Measurements from ENCODE around the gene OR6V1.
"Not testable (repeated sequence)": the region's sequence is repeated elsewhere in the genome, so short reads cannot be mapped to it uniquely, and the experiment has no call there.

OR6V1 gene

DNA sequence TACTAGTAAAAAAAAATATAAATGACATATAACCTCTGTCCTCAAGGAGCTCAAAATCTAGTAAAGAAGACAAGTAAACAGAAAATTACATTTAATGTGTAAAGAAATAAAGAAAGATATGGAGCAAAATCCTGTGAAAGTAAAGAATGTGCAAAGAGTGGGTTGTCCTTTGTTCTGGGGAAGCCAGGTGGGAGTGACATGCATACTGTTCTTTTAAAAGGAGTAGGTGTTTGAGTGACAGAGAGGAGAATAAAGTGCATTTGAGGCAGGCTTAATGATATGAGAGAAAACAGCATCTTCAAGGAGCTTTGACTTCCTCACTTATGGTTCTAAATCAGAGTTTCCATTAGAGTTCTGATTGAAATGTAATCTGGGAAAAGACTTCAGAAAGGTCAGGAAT lies 22.0 kb downstream of the OR6V1 start:
- Histone ChIP-seq H3K36me3 (ENCODE audit: control insufficient read depth, insufficient read depth, low read length) (no peaks in the 10 kb centered on the region), H3K4me3 (replicated peaks; ENCODE audit: low read depth, low read length) (no peak overlapping the region), H3K27me3 (replicated peaks; ENCODE audit: control insufficient read depth, insufficient read depth, low read length) (no peaks in the 10 kb centered on the region; the same call in none of the 2 replicates)
- TF ChIP-seq, protein P1, sequence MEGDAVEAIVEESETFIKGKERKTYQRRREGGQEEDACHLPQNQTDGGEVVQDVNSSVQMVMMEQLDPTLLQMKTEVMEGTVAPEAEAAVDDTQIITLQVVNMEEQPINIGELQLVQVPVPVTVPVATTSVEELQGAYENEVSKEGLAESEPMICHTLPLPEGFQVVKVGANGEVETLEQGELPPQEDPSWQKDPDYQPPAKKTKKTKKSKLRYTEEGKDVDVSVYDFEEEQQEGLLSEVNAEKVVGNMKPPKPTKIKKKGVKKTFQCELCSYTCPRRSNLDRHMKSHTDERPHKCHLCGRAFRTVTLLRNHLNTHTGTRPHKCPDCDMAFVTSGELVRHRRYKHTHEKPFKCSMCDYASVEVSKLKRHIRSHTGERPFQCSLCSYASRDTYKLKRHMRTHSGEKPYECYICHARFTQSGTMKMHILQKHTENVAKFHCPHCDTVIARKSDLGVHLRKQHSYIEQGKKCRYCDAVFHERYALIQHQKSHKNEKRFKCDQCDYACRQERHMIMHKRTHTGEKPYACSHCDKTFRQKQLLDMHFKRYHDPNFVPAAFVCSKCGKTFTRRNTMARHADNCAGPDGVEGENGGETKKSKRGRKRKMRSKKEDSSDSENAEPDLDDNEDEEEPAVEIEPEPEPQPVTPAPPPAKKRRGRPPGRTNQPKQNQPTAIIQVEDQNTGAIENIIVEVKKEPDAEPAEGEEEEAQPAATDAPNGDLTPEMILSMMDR (IDR thresholded peaks at IDR 0.05; ENCODE audit: insufficient read depth, low read length, poor library complexity, severe bottlenecking), result no peak
- DNase-seq (ENCODE audit: extremely low read depth, insufficient read length), result no peak

- Histone ChIP-seq H3K27me3 (replicated peaks; ENCODE audit: control insufficient read depth, insufficient read depth, low read length) (no peaks in the 10 kb centered on the region), H3K36me3 (ENCODE audit: control insufficient read depth, insufficient read depth, low read length) (no peaks in the 10 kb centered on the region), H3K4me3 (replicated peaks; ENCODE audit: low read depth, low read length) (no peak overlapping the region)
- TF ChIP-seq, protein P1 (IDR thresholded peaks at IDR 0.05; ENCODE audit: insufficient read depth, low read length, poor library complexity, severe bottlenecking), result no peak
- peak; percentile 3 for DNase-seq (ENCODE audit: extremely low read depth, insufficient read length)
Observed at GRCh38 chr7:143085109-143085508, 33.0 kb downstream of the OR6V1 start.

- not testable (repeated sequence) for H3K27me3 ChIP-seq (replicated peaks; ENCODE audit: control insufficient read depth, insufficient read depth, low read length); H3K36me3 ChIP-seq (ENCODE audit: control insufficient read depth, insufficient read depth, low read length); DNase-seq (ENCODE audit: extremely low read depth, insufficient read length); H3K4me3 ChIP-seq (replicated peaks; ENCODE audit: low read depth, low read length)
Observed at GRCh38 chr7:143085610-143086009, 33.5 kb downstream of the OR6V1 start.

DNA sequence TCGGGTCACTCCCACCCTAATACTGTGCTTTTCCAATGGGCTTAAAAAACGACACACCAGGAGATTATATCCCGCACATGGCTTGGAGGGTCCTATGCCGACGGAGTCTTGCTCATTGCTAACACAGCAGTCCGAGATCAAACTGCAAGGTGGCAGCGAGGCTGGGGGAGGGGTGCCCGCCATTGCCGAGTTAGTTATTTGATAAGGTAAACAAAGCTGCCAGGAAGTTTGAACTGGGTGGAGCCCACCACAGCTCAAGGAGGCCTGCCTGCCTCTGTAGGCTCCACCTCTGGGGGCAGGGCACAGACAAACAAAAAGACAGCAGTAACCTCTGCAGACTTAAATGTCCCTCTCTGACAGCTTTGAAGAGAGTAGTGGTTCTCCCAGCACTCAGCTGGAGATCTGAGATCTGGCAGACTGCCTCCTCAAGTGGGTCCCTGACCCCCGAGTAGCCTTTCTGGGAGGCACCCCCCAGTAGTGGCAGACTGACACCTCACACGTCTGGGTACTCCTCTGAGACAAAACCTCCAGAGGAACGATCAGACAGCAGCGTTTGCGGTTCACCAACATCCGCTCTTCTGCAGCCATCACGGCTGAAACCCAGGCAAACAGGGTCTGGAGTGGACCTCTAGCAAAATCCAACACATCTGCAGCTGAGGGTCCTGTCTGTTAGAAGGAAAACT lies 36.5 kb downstream of the OR6V1 start:
- H3K36me3 ChIP-seq (ENCODE audit: control insufficient read depth, insufficient read depth, low read length); H3K27me3 ChIP-seq (replicated peaks; ENCODE audit: control insufficient read depth, insufficient read depth, low read length); DNase-seq (ENCODE audit: extremely low read depth, insufficient read length); H3K4me3 ChIP-seq (replicated peaks; ENCODE audit: low read depth, low read length): not testable (repeated sequence)

DNA sequence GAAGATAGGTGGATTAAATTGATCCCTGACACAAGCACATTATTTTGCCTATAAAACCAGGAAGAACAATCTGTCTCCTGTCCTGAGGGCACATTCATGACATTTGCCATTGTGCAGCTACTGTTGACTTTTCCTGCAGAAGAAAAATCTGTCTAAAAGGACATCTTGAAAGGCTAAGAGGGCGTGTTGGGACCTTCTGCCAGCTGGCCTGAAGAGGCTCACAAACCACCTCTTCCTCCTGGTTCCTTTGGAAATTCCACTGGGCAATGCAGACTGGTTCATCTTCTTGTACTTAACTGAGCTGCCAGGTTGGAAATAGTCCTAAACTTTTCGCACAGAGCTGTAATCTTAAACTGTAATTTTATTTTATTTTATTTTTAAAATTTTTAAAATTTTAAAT lies 44.0 kb downstream of the OR6V1 start:
- Histone ChIP-seq H3K4me3 (replicated peaks; ENCODE audit: low read depth, low read length) (no peak overlapping the region), H3K36me3 (ENCODE audit: control insufficient read depth, insufficient read depth, low read length) (no peaks in the 10 kb centered on the region), H3K27me3 (replicated peaks; ENCODE audit: control insufficient read depth, insufficient read depth, low read length) (no peaks in the 10 kb centered on the region)
- DNase-seq (ENCODE audit: extremely low read depth, insufficient read length), result no peak
- TF ChIP-seq, protein P1 (IDR thresholded peaks at IDR 0.05; ENCODE audit: insufficient read depth, low read length, poor library complexity, severe bottlenecking), result no peak

DNA sequence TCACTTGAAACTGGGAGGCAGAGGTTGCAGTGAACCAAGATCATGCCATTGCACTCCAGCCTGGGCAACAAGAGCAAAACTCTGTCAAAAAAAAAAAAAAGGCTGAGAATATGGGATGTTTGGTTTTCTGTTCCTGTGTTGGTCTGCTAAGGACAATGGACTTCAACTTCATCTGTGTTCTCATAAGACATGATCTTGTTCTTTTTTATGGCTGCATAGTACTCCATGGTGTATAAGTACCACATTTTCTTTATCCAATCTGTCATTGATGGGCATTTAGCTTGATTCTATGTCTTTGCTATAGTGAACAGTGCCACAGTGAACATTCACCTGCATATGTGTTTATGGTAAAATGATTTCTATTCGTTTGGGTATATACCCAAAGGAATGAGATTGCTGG lies 47.4 kb downstream of the OR6V1 start:
- H3K4me3 ChIP-seq (replicated peaks; ENCODE audit: low read depth, low read length); H3K36me3 ChIP-seq (ENCODE audit: control insufficient read depth, insufficient read depth, low read length); DNase-seq (ENCODE audit: extremely low read depth, insufficient read length); H3K27me3 ChIP-seq (replicated peaks; ENCODE audit: control insufficient read depth, insufficient read depth, low read length): not testable (repeated sequence)
